ENCODE data around the gene CCDC71.
A peak's percentile ranks its signal among the peaks of the same experiment; 100 is the strongest.

Gene CCDC71

GRCh38 chr3:49170744-49171118, 4.6 kb upstream of the CCDC71 start:
- no peak for DNase-seq (ENCODE audit: low read depth)

- DNase-seq (ENCODE audit: low read depth) = no peak
These were observed 823 bp upstream of the CCDC71 start for GRCh38 chr3:49166752-49167556.

GRCh38 chr3:49164983-49165720, 979 bp downstream of the CCDC71 start:
- DNase-seq (ENCODE audit: low read depth) = no peak

DNA sequence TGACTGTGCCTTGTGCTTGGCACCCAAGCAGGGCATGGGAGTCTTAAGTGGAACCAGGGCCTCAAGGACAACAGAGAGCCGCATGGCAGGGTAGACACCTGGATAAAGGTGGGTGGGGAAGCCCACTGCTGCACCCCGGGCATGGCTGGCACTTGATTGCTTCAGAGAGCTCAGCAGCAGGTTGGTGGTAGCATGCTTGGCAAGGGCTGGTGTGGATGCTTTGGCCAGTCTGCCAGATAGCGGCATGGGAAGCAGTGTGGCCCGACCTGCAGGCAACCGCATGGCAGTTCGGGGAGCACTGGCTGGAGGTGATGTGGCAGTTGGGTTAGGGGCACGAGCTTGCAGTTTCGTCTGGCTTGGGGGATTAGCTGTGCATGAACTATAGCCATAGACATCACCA, 2.5 kb downstream of the CCDC71 start:
- DNase-seq (ENCODE audit: low read depth) = no peak

DNA sequence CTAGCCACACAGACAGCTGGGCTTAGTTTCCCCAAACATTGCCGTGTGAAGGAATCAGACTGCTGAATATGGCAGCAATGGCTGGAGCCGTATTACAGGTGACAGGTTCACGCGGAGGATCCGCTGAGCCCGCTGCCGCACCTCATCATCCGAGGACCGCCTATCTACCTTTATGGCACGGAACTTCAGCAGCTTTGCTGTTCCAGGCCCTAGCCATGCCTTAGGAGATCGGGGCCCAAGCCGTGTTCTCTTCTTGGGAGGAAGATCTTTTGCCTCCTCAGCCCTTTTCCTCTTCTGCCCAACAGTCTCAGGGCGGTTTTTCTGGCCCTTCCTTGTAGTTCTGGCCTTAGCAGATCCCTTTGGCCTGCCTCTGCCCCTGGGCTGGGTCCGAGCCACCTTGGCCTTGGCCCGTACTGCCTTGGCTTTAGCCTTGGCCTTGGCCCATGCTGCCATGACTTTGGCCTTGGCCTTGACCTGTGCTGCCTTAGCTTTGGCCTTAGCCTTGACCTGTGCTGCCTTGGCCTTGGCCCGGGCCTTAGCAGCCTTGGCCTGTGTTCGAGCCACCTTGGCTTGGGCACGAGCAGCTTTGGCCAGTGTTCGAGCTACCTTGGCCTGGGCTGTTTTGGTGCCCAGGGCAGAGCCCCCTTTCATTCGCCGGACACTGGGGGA, 3.2 kb downstream of the CCDC71 start:
- no peak for DNase-seq (ENCODE audit: low read depth)

DNA sequence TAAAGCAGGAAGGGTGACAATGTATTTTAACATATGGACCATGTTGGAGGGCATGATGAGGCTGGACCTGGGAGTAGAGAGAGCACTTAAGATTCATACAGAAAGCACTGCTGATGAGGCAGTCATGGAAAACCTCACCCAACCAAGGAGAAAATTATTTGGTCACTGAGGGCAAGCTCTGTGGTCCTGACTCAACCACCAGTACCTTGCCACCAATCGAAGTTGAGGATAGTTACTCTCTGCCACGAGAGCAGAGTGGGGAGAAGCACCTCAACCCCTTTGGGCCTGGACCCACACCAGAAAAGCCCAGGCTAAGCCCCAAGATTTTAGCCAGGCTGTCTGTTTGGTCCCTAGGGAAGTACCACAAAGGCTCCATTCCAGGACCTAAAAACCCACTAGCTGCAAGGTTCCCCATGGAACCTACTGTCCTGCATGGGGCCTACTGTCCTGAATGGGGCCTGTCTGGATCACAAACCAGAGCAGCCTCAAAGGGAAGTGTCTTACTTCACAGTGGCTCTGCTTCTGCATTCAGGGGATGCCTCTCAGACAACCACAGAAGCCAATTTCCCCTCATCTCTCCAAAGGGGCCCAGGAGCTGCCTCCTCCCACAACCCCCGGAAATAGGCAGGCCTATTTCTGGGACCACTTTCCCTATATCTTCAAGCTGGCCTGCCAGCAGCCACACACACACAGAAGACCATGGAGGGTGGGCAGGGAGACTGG, 4.2 kb downstream of the CCDC71 start:
- no peak for DNase-seq (ENCODE audit: low read depth)

DNA sequence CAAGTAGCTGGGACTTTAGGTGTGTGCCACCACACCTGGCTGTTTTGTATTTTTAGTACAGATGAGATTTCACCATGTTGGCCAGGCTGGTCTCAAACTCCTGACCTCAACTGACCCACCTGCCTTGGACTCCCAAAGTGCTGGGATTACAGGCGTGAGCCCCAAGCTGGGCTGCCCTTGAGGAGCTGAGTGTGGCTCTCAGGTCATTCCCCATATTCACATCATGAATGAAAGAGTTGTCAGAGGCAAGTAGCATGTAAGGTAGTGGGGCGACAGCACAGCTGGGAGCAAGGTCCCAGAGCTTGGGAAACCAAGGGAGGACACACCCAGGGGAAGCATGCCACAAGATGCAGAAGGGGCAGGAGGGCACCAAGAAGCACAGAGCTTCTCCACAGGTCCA, 4.9 kb downstream of the CCDC71 start:
- no peak for DNase-seq (ENCODE audit: low read depth)

DNA sequence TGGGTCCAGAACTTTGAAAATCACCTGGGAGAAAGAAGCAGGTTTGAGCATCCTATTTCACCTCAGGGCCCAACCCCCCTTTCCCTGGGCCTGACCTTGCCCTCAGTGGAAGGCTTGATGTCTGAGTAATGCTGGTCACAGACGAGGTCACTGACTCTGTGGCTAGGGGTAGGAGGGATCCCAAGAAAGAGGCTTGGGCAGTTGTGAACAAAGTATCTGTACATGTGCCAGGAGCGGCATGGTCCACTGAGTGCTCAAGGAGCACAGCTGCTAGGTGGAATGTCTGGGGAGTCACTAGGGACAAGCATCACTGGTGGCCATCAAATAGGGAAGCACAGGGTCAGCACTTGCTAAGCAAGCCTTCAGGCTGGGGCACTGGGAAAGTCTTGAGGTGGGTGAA, 7.3 kb downstream of the CCDC71 start:
- DNase-seq (ENCODE audit: low read depth) = no peak

DNA sequence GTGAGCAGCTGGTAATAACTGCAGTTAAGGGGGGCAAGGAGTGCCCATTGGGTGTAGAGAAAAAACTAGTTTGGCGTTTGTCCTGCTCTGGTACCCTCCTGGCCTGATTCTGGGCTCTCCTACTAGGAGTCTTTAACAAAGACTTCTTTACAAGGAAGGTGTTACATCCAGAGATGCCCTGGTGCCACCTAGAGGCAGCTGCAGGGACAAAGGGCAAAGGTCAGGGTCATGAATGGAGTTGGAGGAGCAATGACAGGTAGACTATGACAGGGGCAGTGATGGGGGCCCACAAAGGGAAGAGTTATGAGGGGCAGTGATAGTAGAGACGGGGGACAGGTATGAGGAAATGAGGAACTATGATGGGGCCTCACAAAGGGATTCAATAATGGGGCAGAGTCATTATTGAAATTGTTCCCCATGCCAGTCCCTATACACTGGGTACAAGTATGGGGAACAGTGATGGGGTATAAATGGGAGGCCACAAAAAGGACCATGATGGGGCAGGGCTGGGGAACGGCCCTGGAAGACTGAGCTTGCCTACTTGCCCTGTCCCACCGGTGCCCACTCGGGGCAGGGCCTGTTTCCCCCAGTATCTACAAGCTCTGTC, 7.9 kb downstream of the CCDC71 start:
- no peak for DNase-seq (ENCODE audit: low read depth)

- no peak for DNase-seq (ENCODE audit: low read depth)
These were observed 8.8 kb downstream of the CCDC71 start for GRCh38 chr3:49157289-49157688.

GRCh38 chr3:49153349-49153912, 12.7 kb downstream of the CCDC71 start:
- DNase-seq (ENCODE audit: low read depth) = no peak

DNA sequence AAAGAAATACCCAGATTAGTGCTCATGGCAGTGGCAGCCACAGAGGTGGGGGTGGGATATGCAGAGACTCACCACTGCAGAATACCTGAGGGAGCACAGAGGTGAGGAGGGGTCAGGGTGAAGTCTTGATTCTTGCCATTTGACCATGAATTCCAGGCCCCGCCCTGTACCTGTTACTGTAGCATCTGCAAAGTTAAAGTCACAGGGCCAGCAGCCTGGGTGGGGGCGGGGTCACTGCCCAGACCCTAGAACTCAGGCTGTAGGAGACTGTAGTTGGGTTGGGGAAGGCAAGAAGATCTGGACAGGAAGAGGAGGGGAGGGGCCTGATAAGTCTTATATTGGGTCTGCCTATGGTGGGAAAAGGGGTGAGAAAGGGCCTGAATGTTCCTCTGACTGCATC, 14.5 kb downstream of the CCDC71 start:
- no peak for DNase-seq (ENCODE audit: low read depth)

DNA sequence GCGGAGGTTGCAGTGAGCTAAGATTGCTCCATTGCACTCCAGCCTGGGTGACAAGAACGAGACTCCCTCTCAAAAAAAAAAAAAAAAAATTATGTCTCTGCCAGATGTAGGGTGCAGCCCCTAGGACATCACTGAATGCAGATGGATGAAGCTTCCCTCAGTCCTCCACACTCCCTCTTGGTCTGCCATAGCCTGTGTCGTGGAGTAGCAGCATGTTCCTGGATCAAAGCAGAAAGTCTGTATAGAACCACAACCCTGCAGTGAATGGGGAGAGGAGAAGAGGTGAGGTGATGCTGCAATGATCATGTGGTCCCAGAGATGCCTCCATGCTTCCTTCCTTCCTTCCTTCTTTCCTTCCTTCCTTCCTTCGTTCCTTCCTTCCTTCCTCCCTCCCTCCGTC, 18.0 kb downstream of the CCDC71 start:
- DNase-seq (ENCODE audit: low read depth) = no peak

GRCh38 chr3:49140080-49140479, 26.1 kb downstream of the CCDC71 start:
- no peak for DNase-seq (ENCODE audit: low read depth)

DNA sequence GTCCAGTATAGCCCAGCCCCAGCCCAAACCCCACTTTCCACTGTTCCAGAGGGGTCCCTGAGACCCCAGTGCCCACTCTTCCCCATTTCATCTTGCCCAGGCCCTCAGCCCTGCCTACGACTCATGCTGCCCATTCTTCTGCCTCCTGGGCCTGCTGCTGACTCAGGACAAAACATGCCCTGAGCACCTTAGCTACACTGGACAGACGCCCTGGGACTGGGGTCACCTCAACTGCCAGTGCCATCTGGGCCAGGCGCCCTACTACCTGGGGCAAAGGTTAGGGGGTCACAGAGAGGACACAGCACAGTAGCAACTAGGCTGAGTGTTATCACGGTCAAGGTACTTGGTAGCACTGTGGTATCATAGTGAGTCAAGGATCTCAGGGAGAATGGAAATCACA, 30.6 kb downstream of the CCDC71 start:
- no peak for DNase-seq (ENCODE audit: low read depth)

DNA sequence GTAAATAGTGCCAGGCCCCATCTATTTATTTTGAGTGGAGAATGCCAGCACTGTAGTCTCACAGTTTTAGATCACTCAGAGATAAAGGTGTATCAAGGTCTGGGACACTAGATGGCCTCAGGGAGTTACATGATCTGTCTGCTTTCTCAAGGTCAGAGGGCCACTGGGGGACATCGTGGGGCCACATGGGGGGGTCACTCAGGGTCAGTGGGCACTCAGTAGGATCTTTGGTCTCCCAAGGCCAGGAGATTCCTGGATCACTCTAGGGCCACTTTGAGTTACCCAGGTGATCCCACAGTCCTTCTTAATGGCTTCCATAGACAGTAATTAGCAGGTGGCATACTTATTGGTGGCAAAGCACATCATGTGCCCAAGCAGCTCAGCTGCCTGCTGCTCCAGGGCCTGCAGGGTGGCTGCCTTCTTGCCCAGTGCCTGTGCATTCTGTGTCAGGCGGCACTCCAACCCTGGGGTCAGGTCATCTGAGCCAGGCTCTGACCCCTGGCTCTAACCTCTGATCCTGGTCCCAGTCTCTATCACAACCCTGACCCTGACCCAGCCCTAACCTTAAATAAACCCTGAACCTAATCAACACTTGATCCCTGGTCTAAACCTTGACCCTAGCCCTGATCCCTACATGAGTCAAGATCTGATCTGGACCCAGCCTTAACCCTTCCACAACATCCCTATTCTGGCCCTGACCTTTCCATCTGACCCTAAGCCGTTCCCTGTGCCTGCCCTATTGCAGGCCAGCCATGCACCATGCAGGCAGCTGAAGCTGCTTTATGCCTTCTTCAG, 31.5 kb downstream of the CCDC71 start:
- DNase-seq (ENCODE audit: low read depth) = no peak

- peak; percentile 77 for DNase-seq (ENCODE audit: low read depth)
These were observed 32.7 kb downstream of the CCDC71 start for GRCh38 chr3:49133226-49133951.

DNA sequence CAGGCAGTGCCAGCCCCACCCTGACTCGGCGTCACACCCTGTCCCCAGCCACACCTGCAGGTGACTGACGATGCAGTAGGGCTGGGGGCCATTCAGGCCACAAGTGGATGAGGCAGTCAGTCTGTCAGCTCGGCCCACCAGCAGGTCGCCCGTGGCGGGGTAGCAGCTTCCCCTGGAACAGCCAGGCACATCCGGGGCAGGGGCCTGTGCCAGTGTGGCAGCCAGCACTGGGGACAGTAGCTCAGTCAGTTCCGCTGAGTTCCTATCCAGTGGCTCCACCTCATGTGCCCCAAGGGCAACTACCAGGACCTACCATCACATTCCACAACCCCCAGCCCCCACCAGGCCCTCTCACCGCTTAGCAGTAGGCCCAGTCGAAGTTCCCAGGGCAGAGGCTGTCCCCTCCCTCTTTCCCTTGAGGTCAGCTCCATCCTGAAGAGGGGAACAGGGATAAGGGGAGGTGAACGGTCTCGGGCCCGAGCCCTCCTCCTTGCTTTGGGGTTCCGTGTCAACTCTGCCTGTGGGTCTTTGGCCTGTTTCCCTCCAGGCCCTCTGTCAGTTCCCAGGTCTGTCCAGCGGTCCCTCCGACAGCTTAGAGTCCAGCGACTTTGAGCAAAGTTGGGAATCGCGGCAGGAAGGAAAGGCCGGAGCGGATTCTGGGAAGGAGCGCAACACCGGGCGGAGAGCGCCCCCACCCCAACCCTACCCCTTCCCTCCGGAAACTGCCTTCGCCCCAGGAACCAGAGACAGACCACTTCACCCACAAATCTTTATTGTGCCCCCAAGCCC, 33.5 kb downstream of the CCDC71 start, which contains the start of gene LAMB2:
Gene LAMB2 (minus strand): TSS at position 614 of the 789 bp plus-strand sequence. CDS start 183 bp downstream, at position 431.
- DNase-seq (ENCODE audit: low read depth) = peak; percentile 79

DNA sequence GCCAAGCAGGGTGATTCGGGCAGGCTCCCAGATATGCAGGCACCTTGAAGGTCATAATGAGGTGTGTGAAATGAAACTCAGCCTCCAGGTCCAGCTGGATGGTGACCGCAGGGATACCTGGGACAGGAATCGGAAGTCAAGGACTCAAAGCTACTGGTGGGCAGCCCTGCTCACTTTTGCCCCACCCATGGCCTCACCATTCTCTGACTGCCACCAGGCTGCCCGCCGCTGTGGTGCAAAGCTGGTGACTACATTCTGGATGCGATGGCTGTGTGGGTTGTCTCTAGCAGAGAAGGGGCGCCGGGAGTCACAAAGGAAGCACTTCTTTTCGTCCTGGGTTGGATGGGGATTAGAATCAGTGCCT, 34.1 kb downstream of the CCDC71 start:
- DNase-seq (ENCODE audit: low read depth) = no peak

Measured in HS-27A (cell line).